Left lung (tissue), 10 donors: ENCODE measurements around the gene ATG5. TPM values are rescaled to one million over a fixed set of nuclear protein-coding genes. Genes with fewer than 3 reads are reported as not detected.
A peak's percentile ranks its signal among the peaks of the same experiment; 100 is the strongest.

ENCODE experiments used
- ATAC-seq: fragments of 200-7000 bp; cut with Tn5 transposase; one replicate; pipeline ENCODE4 v1.9.1; 2020; ENCODE audit warnings: moderate library complexity
- DNase-seq, 4 donors: peaks; one replicate each; pipeline ENCODE4 v3.0.0-alpha.2; 2013 to 2020
- H3K27ac ChIP-seq, 2 donors: fragments of 200-600 bp; sonication (generic) in 1 of 2; one replicate each; pipeline versions ENCODE4 v1.5.0 to v1.8.0; 2020 to 2021
- H3K27me3 ChIP-seq, 2 donors: fragments of 200-600 bp; sonication (generic) in 1 of 2; one replicate each; pipeline versions ENCODE4 v1.5.0 to v1.8.0; 2020 to 2021
- H3K36me3 ChIP-seq, 2 donors: fragments of 200-600 bp; sonication (generic) in 1 of 2; one replicate each; pipeline versions ENCODE4 v1.5.0 to v1.8.0; 2020 to 2021
- H3K4me1 ChIP-seq, 2 donors: fragments of 200-600 bp; one replicate each; pipeline ENCODE4 v1.8.0; 2021
- H3K4me3 ChIP-seq, 2 donors: fragments of 200-600 bp; sonication (generic) in 1 of 2; one replicate each; pipeline versions ENCODE4 v1.5.0 to v1.8.0; 2020 to 2021; ENCODE audit warnings: mild to moderate bottlenecking in 1 of 2
- H3K9me3 ChIP-seq, 2 donors: fragments of 200-600 bp; sonication (generic) in 1 of 2; one replicate each; pipeline versions ENCODE4 v1.5.0 to v1.8.0; 2020 to 2021
- intact Hi-C, 2 donors: fragments of 100-400 bp; cut with DNase I; formaldehyde crosslinking; loops; one replicate each; pipeline versions ENCODE4 v1.11.2 to v1.14.2; 2022
- polyA plus RNA-seq, 6 donors: library from polyadenylated mRNA; unstranded; fragments of 120-200 nt; gene quantifications; one replicate each; pipeline ENCODE4 v1.2.1, GENCODE V29; 2013; ENCODE audit not compliant: insufficient read length in 6 of 6
- total RNA-seq, 2 donors: library from RNA; stranded (reverse); fragmentation: NEBNext Ultra II Directional; extraction: Animal tissue kit (Norgen Biotek cat#: 25700); gene quantifications; one replicate each; pipeline ENCODE4 v1.2.1, GENCODE V29; 2021
- TF ChIP-seq, protein P1 (sequence below), 2 donors: fragments of 200-600 bp; sonication (generic) in 1 of 2; IDR thresholded peaks; one replicate each; pipeline versions ENCODE4 v1.5.0 to v1.8.0; 2021; ENCODE audit warnings: antibody characterized with exemption in 2 of 2
- donor health status: DM: no; HTN: yes; CAD: no.
- donor health status: DM: no; HTN: no; CAD: no.

Gene ATG5
- total and polyA plus RNA-seq, 8 donors: 30.9 to 42.1 (median 37.4) TPM

GRCh38 chr6:106315765-106316374, 9.7 kb downstream of the ATG5 start:
- Histone ChIP-seq H3K27me3 (no peaks in the 10 kb centered on the region), H3K36me3 (peaks cover 0 to 32% of the 10 kb centered on the region in 2 donors), H3K4me3 (no peak overlapping the region), H3K27ac (no peak overlapping the region), H3K4me1 (peaks cover 0 to 11% of the 10 kb centered on the region in 2 donors), H3K9me3 (no peaks in the 10 kb centered on the region)
- ATAC-seq (no peak), DNase-seq (no peak)
- TF ChIP-seq, protein P1, sequence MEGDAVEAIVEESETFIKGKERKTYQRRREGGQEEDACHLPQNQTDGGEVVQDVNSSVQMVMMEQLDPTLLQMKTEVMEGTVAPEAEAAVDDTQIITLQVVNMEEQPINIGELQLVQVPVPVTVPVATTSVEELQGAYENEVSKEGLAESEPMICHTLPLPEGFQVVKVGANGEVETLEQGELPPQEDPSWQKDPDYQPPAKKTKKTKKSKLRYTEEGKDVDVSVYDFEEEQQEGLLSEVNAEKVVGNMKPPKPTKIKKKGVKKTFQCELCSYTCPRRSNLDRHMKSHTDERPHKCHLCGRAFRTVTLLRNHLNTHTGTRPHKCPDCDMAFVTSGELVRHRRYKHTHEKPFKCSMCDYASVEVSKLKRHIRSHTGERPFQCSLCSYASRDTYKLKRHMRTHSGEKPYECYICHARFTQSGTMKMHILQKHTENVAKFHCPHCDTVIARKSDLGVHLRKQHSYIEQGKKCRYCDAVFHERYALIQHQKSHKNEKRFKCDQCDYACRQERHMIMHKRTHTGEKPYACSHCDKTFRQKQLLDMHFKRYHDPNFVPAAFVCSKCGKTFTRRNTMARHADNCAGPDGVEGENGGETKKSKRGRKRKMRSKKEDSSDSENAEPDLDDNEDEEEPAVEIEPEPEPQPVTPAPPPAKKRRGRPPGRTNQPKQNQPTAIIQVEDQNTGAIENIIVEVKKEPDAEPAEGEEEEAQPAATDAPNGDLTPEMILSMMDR (IDR thresholded peaks at IDR 0.05): no peak
- intact Hi-C loops: no loop called here

DNA sequence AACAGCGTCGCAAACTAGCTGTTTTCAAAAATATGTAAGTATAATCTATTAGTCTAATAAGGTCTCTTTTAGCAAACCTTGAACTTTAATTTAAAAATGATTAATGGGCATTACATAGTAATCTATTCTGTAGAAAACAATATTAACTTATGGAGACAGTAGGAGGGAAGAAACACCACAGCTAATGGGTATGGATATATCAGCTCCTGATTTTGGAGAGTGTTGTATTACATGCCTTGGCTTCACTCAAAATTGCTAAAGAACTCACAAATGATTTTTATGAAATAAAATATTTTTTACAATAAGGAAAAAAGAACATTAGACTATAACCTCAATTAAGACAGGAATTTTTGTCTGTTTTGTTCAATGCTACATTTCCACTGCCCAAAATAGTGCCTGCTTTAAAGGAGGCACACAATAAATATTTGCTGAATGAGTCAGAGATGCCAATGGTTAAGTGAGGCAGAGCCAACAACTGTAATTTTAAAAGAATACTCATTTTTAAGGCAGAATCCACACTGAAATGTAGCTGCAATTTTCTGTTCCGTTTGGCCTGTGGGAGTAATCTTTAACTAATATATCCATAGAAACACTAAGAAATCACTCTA, 15.7 kb downstream of the ATG5 start:
- no peaks in the 10 kb centered on the region for H3K27me3 ChIP-seq
- H3K36me3 ChIP-seq: peaks cover 0 to 41% of the 10 kb centered on the region in 2 donors
- H3K4me3 ChIP-seq: no peak overlapping the region
- intact Hi-C loops: no loop called here
- DNase-seq (no peak), ATAC-seq (peak; percentile 79)
- no peaks in the 10 kb centered on the region for H3K9me3 ChIP-seq
- H3K27ac ChIP-seq: no peak overlapping the region
- peaks cover 0 to 16% of the 10 kb centered on the region in 2 donors for H3K4me1 ChIP-seq
- TF ChIP-seq, protein P1 (IDR thresholded peaks at IDR 0.05): no peak

- Histone ChIP-seq H3K4me1 (peaks cover 0 to 16% of the 10 kb centered on the region in 2 donors), H3K27me3 (no peaks in the 10 kb centered on the region), H3K27ac (no peak overlapping the region), H3K4me3 (no peak overlapping the region), H3K9me3 (no peaks in the 10 kb centered on the region), H3K36me3 (peaks cover 0 to 40% of the 10 kb centered on the region in 2 donors)
- ATAC-seq (no peak), DNase-seq (no peak)
- intact Hi-C loops: no loop called here
- TF ChIP-seq, protein P1 (IDR thresholded peaks at IDR 0.05): no peak
These were observed 16.6 kb downstream of the ATG5 start for GRCh38 chr6:106308985-106309384.

GRCh38 chr6:106305740-106306139, 19.8 kb downstream of the ATG5 start:
- Histone ChIP-seq H3K4me1 (peaks cover 0 to 16% of the 10 kb centered on the region in 2 donors), H3K9me3 (no peaks in the 10 kb centered on the region), H3K4me3 (no peak overlapping the region), H3K36me3 (peaks cover 0 to 26% of the 10 kb centered on the region in 2 donors), H3K27me3 (no peaks in the 10 kb centered on the region), H3K27ac (no peak overlapping the region)
- TF ChIP-seq, protein P1 (IDR thresholded peaks at IDR 0.05): no peak
- intact Hi-C loops: no loop called here
- DNase-seq: no peak
- ATAC-seq: no peak

DNA sequence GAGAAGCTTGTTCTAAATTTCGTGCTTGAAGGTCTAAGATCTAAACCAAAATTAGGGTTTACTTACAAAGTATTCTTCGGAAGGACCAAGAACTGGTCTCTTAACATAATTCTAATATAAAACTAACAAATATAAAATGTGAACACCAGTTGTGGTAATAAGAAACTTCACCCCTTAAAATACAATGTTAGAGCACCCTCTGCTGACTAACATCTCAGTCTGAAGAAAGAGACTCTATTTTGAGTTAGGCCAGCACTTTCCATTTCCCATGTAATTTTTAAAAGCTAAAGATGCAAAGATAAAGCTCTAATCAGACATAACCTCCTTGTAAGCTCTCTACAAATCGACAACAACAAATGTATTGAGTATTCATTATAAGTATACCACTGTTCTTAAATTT, 24.6 kb downstream of the ATG5 start:
- ATAC-seq (peak; percentile 68), DNase-seq (peak in 2 of 4 donors; percentile 10 to 21)
- H3K9me3 ChIP-seq: no peaks in the 10 kb centered on the region
- no peaks in the 10 kb centered on the region for H3K27me3 ChIP-seq
- peaks cover 0 to 6% of the 10 kb centered on the region in 2 donors for H3K36me3 ChIP-seq
- no peak overlapping the region for H3K4me3 ChIP-seq
- TF ChIP-seq, protein P1 (IDR thresholded peaks at IDR 0.05): peak; percentile 21 to 23
- intact Hi-C loops: no loop called here
- no peak overlapping the region for H3K27ac ChIP-seq
- no peaks in the 10 kb centered on the region for H3K4me1 ChIP-seq
